NCI-H1105 (cell line): ENCODE results near the gene RPS6KA2.
"Not testable (repeated sequence)": the region's sequence is repeated elsewhere in the genome, so short reads cannot be mapped to it uniquely, and the experiment has no call there.

Experiments
- DNase-seq: peaks from one replicate; lab custom pipeline; 2025; lab: John Stamatoyannopoulos, UW

RPS6KA2 gene

DNA sequence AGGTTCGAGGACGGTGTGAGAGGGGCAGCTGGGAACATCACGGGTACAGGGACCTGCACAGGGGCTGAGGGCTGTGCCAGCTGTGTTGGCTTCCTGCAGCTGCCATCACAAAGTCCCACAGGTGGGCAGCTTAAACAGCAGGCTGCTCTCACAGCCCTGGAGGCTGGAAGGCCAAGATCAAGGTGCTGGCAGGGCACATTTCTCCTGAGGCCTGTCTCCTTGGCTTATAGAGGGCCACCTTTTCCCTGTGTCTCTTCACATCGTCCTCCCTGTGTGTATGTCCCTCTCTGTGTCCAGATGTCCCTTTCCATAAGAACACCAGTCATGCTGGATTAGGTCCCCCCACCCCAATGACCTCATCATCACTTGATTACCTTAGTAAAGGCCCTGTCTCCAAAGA is 229.2 kb downstream of the RPS6KA2 start:
- DNase-seq: no peak

GRCh38 chr6:166395778-166396177 is 231.3 kb downstream of the RPS6KA2 start:
- DNase-seq: no peak

DNA sequence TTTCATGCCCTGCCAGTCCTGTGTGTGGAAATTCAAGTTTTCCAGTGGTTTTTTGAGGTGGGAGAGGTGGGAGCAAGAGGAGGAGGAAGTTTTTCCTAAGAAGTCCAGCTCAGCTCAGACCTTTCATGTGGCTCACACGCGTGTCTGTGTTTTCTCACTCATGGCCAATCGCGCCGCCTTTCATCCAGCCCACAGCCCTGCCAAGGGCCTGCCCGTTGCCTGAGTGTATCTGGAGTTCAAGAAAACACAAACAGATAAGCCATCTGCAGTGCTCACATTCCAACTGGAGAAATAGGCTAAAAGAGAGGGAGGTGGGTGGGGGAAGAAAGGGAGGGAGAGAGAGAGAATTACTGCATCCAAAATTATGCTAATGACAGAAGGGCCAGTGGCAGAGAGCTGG is 231.7 kb downstream of the RPS6KA2 start:
- no peak for DNase-seq

DNA sequence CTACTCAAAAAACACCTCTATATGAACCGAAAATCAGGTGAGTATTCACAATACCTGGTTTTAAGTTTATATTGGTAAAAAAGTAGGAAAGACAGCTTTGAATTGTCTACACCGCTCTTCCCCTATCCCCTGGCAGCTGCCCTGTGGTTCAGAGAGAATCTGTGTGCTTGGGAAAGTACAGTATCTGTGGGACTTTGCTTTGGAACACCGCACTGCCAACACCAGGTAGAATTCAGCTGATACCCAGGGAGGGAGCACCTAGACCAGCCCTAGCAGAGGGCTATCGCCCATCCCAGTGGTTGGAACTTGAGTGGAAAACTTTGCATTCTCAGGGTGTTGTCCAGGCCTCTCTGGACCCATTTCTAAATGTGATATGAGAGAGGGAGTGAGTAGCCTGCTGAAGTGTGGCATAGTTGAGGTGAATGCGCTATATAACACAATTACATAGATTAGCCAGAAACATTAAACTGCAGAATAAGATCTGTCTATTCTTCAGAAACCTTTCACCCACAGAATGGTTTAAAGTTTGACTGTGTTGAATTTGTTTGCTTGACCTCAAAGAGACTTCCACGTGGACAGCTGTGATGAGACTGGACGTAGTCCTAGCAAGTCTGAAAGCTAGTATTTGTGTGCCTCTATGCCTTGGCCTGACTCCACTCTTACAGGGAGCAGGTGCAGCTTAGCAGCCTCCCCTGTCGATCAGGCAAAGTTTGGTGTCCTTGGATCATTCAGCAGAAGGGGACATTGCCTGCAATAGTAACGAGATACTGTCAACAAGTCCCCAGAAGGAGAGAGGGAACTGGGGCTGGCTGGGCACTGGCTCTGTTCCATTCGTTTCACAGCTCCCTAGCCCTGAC is 232.8 kb downstream of the RPS6KA2 start:
- DNase-seq: no peak

- DNase-seq: no peak
Measured at GRCh38 chr6:166393535-166393823, 233.6 kb downstream of the RPS6KA2 start.

- not testable (repeated sequence) for DNase-seq
Measured at GRCh38 chr6:166392755-166393534, 234.1 kb downstream of the RPS6KA2 start.

DNA sequence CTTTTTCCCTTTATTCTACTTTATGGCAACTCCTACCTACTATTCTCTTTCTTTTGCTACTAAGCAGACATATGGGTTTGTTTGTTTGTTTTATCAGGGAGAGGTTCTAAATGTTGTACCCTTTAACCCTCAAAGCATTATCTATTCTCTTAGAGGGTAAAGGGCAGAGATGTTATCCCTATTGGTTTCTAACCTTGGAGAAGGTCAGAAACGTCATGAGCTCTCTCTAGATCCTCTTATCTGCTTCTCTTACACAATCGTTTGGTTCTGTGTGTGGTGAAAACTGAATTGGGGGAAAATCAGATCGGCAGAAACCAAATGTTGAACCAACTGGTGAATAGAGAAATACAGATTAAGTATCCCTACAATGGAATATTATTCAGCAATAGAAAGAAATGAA is 237.9 kb downstream of the RPS6KA2 start:
- no peak for DNase-seq

DNA sequence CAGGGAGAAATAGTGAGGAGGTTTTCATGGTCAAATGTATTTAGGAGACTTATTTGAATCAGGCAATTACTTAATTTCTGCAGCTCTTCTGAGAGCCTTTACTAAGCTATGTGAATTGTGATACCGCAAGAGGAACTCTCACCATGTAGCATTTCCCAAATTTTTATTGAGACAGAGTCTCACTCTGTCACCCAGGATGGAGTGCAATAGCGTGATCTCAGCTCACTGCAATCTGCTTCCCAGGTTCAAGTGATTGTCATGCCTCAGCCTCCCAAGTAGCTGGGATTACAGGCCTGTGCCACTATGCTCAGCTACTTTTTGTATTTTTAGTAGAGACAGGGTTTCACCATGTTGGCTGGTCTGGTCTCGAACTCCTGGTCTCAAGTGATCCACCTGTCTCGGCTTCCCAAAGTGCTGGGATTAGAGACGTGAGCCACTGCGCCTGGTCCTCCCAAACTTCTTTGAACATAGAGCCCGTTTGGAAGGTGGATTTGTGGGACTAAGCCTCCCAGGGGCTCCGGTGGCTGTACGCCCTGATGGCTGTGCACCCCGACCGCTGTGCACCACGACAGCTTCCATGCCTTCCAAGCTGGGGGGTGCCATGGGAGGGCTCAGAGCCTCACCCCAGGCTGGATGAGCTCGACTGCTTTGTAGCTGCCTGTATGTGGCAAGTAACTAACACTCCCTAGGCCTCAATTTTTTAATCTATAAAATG is 238.6 kb downstream of the RPS6KA2 start:
- no peak for DNase-seq

DNA sequence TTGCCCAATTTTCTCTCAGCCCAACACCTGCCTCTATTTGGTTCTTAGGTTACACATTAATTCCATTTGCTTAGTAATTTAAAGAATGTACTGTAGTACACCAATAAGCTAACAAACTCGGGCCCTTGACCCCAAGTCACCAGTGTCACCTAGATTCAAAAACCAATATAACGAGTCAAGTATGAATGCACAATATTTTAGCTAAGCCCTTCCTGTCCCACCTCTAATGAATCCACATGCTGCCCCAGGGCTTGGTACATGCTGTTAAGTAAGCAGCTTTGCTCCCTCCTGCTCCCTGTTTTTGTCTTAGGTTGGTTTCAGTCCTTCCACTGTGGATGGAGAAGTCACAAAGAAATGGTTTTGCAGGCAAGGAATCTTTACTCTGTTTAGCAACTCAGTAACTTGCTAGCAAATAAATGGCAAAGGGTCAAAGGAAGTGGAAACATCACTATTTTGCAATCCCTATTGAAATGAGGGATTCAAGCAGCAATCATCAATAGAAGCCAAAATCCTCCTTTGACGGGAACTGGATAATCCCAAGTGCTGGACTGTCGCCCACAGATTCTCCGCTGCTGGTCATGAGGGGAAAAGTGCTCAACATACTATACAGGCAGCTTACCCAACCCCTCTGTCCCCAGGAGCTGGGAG is 239.3 kb downstream of the RPS6KA2 start:
- DNase-seq: no peak

DNA sequence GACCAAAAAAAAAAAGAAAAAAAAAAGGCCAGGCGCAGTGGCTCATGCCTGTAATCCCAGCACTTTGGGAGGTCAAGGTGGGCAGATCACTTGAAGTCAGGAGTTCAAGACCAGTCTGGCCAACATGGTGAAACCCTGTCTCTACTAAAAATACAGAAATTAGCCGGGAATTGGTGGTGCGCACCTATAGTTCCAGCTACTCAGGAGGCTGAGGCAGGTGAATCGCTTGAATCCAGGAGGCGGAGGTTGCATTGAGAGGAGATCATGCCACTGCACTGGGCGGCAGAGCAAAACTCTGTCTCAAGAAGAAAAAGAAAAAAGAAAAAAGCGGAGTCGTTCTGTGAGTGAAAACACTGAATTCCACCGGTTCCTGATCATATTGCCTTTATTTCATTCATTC is 240.0 kb downstream of the RPS6KA2 start:
- DNase-seq: not testable (repeated sequence)

DNA sequence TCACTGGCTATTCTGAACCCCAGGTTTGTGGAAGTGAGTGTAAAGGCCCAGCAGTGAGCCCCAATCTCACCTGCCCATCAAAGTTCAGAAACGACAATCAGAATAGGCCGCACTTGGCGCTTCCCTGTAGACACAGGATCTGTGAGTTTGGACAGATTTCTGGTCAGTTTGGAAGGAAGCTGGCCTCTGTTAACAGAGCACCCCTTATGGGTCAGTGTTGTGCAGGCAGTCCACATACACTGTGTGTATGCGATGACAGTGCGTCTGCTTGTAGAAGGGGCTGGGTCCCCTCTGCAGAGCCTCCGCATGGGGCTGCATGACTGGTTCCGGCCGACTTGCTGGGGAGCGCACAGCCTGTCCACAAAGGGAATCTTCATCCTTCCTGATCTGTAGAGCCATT is 240.9 kb downstream of the RPS6KA2 start:
- no peak for DNase-seq

- DNase-seq: not testable (repeated sequence)
Measured at GRCh38 chr6:166383802-166384363, 243.2 kb downstream of the RPS6KA2 start.

DNA sequence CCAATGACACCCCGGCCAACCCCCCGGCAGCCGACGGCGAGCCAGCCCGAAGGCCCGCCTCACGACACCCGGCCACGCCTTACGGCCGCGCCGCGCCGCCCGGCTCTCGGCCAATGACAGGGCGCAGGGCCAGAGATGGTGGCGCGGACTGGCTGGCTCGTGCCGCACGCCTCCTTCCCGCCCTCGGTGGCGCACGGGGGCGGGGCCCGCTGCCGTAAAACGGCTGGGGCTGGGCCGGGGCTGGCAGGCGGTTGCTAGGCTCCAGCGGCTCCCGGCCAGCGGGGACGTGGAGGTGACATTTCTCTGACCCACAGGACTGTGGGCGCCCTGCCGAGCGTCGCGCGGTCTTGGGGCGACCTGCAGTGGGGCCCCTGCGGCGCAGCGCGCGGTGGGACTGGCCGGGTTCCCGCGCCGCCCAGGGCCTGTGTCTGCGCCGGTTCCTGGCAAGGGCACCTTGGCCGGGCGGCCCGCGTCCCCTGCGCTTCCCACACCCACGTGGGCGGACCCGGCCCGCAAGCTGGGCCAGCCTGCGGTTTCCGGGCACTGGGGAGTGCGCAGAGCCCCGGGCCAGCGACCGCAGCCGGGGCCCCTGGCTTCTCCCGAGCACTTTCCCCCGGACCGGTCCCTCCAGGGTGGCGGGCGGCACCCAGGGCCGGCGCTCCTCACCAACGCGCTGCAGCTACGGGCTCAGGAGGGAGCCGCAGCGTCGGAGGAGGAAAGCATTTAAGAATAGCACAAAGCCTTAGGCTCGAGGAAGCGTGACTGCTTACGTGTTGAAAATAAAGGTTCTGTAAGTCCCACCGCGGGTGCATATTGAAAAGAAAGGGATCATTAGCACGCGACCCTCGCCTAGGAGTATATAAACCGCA is 243.9 kb downstream of the RPS6KA2 start, which contains the start of gene MPC1:
TSS of gene MPC1 (minus strand) at position 8 of the 869 bp plus-strand sequence. CDS start 64 bp downstream, outside the sequence.
- DNase-seq: peak; percentile 99

- DNase-seq: no peak
Measured at GRCh38 chr6:166382500-166382932, 244.5 kb downstream of the RPS6KA2 start.

DNA sequence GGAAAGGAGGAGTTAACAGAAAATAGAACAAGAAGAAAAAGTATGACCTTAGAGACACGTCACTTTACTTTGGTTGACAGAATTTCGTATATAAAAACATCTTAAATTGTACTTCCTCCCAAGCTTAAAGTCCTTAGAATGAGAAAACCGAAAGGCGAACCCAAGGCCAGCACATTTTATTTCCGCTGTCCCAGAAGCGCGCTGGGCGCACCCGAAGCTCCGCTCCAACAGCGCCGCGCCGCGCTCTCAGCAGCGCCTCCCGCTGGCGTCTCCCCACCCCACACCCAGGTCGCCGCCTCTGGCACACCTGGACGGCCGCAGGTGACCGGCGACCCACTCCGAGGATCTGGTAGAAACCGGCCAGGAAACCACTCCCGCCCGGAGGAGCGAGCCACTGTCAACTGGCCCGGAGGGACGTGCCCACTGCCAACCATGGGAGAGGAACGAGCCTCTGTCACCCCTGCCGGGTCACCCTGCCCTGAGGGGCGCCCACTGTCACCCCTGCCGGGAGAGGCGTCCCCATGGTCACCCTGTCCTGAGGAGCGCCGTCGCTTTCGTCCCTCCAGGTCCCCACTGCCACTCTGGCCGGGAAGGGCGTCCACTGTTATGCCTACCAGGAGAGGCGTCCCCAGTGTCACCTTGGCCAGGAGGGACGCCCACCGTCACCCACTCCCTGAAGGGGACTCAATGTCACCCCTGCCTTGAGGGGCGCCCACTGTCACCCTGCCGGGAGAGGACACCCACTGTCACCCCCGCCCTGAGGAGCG is 245.1 kb downstream of the RPS6KA2 start:
- DNase-seq: peak; percentile 85

DNA sequence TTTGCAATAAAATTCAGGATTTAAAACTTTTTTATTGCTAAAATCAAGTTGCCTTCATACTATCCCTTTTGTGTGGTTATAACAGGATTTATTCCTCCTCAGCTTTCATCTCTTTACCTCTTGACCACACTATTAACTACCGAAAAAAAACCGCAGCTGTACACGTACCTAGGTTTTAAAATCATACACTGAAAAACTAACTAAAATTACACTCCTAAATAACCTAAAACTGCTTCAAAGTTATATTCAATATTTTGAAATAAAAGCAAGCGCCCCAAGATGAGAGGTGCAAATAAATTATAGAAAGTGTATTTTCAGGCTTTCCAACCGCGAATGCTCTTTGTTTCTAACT is 245.7 kb downstream of the RPS6KA2 start:
- no peak for DNase-seq

DNA sequence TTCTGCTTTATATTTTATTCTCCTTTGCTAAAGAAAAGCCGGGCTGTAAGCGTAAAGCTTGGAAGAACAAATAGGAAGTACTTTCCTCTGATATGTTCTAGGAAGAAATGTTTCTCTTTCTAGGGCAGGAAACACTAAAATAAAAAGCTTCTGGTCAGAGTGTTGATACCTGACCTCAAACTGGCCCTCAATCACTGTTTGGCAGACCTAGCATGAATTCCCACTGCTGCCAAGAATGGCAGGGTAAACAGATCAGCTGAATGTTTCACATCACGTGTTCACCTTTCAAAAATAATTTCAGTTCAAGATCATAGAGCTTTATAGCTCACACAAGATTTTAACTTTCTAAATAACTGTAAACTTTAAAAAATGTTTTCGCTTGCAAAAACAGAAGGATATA is 247.3 kb downstream of the RPS6KA2 start:
- DNase-seq: no peak

GRCh38 chr6:166379103-166379586 is 247.9 kb downstream of the RPS6KA2 start:
- DNase-seq: no peak

GRCh38 chr6:166377721-166378120 is 249.3 kb downstream of the RPS6KA2 start:
- no peak for DNase-seq

- no peak for DNase-seq
Measured at GRCh38 chr6:166375013-166375412, 252.0 kb downstream of the RPS6KA2 start.
